HuH-7.5 (cell line): ENCODE measurements around the gene TGFB3.
A peak's percentile ranks its signal among the peaks of the same experiment; 100 is the strongest.
"Not testable (repeated sequence)": the region's sequence is repeated elsewhere in the genome, so short reads cannot be mapped to it uniquely, and the experiment has no call there.

ENCODE experiments used
- DNase-seq: peaks from one replicate; pipeline ENCODE4 v3.0.0; 2011; ENCODE audit warnings: low spot score

The TGFB3 gene

GRCh38 chr14:75981426-75982265 lies at the start of gene TGFB3:
TGFB3 (minus strand) TSS chr14:75981995; CDS start chr14:75980893, 1,102 bp downstream.
- peak; percentile 52 for DNase-seq

GRCh38 chr14:76024211-76024907 lies 42.6 kb upstream of the TGFB3 start:
- no peak for DNase-seq

DNA sequence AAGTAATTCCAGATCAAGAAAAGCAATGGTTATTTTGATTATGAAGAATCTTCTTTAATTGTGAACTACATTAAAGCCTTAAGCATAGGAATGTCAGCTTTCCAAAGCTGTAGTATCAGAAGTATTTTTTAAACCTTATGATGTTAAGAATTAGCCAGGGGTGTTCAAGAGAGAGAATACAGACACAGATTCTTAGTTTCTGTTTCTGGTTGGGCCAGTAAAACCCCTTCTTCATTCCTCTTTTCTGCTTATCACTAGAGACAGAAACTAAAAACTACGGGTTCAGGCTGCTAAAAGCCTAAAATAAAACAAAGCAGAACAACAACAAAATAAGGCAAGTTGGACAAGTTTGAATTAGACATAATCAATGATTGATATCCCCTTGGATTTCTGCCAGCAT lies 42.0 kb upstream of the TGFB3 start:
- no peak for DNase-seq

- DNase-seq, result no peak
These were observed 41.2 kb upstream of the TGFB3 start for GRCh38 chr14:76022991-76023390.

GRCh38 chr14:76019676-76020075 lies 37.9 kb upstream of the TGFB3 start:
- DNase-seq, result no peak

GRCh38 chr14:76015668-76016067 lies 33.9 kb upstream of the TGFB3 start:
- DNase-seq, result no peak

DNA sequence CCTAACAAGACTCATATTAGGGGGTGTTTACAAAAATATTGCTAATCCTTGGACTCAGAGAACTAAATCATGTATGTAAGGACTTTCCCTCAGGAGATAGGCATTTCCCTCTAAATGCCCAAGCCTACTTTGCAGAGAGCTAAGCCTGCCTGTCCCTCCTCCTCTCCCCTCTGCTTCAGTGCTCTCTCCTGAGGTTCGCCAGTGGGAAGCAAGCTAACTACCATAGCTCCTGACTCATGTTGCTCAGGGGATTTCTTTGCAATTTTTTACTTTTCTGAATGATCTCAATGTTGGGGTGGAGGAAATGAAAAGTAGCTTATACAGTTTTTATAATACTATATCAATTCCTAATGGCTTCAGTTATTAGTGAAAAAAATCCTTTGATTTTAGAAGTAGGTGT lies 33.4 kb upstream of the TGFB3 start:
- DNase-seq, result no peak

- DNase-seq, result no peak
These were observed 30.6 kb upstream of the TGFB3 start for GRCh38 chr14:76012354-76012753.

GRCh38 chr14:76011930-76012329 lies 30.1 kb upstream of the TGFB3 start:
- no peak for DNase-seq

DNA sequence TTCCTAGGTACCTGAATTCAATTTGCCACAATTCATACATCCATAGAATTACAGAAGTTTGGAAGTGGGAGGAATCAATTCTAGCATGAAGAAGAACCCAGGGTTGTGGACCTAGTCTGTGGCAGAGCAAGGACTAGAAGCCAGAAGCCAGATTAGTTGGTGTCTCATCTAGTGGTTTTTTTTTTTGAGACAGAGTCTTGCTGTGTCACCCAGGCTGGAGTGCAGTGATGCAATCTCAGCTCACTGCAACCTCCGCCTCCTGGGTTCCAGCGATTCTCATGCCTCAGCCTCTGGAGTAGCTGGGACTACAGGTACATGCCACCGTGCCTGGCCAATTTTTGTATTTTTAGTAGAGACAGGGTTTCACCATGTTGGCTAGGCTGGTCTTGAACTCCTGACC lies 27.8 kb upstream of the TGFB3 start:
- DNase-seq, result not testable (repeated sequence)

DNA sequence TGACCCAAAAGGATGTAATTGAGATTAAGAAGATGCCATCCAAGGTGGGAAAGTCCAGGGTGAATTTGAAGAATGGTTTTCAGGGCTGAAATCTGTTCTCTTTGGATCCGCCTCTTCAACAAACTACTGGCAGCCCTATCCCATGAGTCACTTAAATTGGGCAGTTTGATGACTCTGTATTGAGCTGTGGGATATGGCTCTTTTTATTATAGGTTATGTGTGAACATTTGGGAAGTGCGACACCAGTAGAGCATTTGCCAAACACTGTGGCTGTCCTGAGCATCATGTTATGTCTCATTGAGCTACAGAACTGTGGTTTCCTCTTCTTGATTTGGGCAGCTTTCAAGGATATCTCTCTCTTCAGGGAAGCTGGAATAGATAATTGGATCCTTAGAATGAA lies 26.1 kb upstream of the TGFB3 start:
- no peak for DNase-seq

GRCh38 chr14:76007379-76007778 lies 25.6 kb upstream of the TGFB3 start:
- DNase-seq, result no peak

- DNase-seq, result no peak
These were observed 24.5 kb upstream of the TGFB3 start for GRCh38 chr14:76006253-76006652.

GRCh38 chr14:76002383-76002782 lies 20.6 kb upstream of the TGFB3 start:
- no peak for DNase-seq

DNA sequence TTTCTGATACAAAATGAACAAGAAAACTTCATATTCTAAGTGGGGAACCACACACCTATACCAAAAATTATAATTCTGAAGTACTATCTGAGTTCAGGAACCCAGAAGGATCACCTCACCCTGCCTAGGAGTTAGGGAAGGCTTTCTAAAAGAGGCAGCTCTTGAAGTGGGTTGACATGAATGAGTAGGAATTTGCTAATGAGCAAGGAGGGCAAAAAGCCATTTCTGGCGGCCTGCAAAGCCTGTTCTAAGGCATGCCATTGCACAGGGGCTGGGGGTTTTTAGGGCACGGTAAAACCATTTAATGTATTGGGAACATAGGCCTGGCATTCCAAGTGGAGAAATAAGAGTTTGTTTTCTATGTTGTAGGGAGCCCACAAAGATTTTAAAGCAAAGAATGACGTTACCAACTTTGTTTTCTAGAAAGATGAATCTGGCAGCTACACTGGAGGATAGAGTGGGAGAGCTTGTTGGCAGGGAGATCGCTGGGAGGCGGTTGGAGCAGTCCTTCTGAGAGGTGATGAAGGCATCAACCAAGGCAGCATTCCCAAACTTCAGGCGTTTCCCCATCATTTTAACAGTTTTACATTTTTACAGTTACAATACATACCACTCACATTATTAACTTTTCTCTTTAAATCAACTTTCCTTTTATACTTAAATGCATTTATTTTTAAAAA lies 17.9 kb upstream of the TGFB3 start:
- no peak for DNase-seq

GRCh38 chr14:75996488-75996887 lies 14.7 kb upstream of the TGFB3 start:
- no peak for DNase-seq

- no peak for DNase-seq
These were observed 13.7 kb upstream of the TGFB3 start for GRCh38 chr14:75995372-75996041.

- DNase-seq, result no peak
These were observed 11.8 kb upstream of the TGFB3 start for GRCh38 chr14:75993567-75994041.

GRCh38 chr14:75991753-75992152 lies 10.0 kb upstream of the TGFB3 start:
- DNase-seq, result no peak

- no peak for DNase-seq
These were observed 8.5 kb upstream of the TGFB3 start for GRCh38 chr14:75990297-75990696.

GRCh38 chr14:75989134-75989533 lies 7.3 kb upstream of the TGFB3 start:
- DNase-seq, result no peak
